ENCODE results near the gene KIF2C. TPM values are rescaled to one million over a fixed set of nuclear protein-coding genes. Genes with fewer than 3 reads are reported as not detected.

The KIF2C gene
- total and polyA plus RNA-seq, 9 of the 15 experiments (the other 6 are each of a cell fraction or from before 2014, with no cell fraction given) = 84.9 to 226 (median 169) TPM

DNA sequence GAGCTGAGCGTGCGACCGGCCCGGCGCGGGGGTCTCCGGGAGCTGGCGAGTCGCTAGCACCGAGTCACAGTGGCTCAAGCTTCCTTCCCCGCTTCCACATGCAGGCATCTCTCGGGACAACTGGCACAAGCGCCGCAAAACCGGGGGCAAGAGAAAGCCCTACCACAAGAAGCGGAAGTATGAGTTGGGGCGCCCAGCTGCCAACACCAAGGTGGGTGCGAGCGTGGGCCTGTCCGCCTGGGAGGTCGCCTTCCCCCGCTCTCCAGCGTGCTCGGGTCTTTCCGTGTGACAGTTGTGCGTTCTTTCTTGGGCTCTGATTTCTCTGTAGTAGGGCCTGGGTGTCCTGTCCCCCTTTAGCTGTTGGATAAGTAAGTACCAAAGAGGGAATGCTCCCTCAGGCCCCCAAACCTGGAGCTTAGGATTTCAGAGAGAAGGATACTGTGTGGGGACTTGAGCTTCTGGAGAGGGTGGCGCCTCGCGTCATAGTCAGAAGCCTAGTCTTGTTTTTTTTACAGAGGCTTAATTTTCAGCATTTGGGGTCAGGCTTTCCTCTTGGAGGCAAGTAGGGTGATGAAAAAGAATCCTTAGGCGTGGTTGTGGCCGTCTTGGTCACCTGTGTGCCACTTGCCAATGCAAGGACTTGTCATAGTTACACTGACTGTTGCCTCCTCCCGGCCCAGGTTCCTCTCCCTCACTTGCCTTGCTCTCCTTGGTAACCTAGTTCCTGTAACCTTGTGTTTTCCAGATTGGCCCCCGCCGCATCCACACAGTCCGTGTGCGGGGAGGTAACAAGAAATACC is 36.5 kb downstream of the KIF2C start (continued):
- TF ChIP-seq, protein P1, sequence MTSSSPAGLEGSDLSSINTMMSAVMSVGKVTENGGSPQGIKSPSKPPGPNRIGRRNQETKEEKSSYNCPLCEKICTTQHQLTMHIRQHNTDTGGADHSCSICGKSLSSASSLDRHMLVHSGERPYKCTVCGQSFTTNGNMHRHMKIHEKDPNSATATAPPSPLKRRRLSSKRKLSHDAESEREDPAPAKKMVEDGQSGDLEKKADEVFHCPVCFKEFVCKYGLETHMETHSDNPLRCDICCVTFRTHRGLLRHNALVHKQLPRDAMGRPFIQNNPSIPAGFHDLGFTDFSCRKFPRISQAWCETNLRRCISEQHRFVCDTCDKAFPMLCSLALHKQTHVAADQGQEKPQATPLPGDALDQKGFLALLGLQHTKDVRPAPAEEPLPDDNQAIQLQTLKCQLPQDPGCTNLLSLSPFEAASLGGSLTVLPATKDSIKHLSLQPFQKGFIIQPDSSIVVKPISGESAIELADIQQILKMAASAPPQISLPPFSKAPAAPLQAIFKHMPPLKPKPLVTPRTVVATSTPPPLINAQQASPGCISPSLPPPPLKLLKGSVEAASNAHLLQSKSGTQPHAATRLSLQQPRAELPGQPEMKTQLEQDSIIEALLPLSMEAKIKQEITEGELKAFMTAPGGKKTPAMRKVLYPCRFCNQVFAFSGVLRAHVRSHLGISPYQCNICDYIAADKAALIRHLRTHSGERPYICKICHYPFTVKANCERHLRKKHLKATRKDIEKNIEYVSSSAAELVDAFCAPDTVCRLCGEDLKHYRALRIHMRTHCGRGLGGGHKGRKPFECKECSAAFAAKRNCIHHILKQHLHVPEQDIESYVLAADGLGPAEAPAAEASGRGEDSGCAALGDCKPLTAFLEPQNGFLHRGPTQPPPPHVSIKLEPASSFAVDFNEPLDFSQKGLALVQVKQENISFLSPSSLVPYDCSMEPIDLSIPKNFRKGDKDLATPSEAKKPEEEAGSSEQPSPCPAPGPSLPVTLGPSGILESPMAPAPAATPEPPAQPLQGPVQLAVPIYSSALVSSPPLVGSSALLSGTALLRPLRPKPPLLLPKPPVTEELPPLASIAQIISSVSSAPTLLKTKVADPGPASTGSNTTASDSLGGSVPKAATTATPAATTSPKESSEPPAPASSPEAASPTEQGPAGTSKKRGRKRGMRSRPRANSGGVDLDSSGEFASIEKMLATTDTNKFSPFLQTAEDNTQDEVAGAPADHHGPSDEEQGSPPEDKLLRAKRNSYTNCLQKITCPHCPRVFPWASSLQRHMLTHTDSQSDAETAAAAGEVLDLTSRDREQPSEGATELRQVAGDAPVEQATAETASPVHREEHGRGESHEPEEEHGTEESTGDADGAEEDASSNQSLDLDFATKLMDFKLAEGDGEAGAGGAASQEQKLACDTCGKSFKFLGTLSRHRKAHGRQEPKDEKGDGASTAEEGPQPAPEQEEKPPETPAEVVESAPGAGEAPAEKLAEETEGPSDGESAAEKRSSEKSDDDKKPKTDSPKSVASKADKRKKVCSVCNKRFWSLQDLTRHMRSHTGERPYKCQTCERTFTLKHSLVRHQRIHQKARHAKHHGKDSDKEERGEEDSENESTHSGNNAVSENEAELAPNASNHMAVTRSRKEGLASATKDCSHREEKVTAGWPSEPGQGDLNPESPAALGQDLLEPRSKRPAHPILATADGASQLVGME (CRISPR knock-in tag; IDR thresholded peaks at IDR 0.05) = no peak
- TF ChIP-seq HMG20A (CRISPR knock-in tag; conservative IDR thresholded peaks at IDR 0.05) (no peak), TCFL5 (CRISPR knock-in tag; conservative IDR thresholded peaks at IDR 0.05) (no peak), ZNF586 (CRISPR knock-in tag; conservative IDR thresholded peaks at IDR 0.05) (no peak), ZNF695 (CRISPR knock-in tag; IDR thresholded peaks at IDR 0.05) (no peak), ILK (tag; IDR thresholded peaks at IDR 0.05; ENCODE audit: borderline replicate concordance, low read depth) (no peak), SLC30A9 (CRISPR knock-in tag; IDR thresholded peaks at IDR 0.05) (no peak), MCM3 (IDR thresholded peaks at IDR 0.05) (no peak), GATA2 (CRISPR knock-in tag; IDR thresholded peaks at IDR 0.05) (0 out of 2 replicates have a peak, but pooled peaks have one; percentile 35), RFX5 (IDR thresholded peaks at IDR 0.05; ENCODE audit: low read depth, low read length) (no peak)
- TF ChIP-seq, protein P2, sequence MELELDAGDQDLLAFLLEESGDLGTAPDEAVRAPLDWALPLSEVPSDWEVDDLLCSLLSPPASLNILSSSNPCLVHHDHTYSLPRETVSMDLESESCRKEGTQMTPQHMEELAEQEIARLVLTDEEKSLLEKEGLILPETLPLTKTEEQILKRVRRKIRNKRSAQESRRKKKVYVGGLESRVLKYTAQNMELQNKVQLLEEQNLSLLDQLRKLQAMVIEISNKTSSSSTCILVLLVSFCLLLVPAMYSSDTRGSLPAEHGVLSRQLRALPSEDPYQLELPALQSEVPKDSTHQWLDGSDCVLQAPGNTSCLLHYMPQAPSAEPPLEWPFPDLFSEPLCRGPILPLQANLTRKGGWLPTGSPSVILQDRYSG (tag; conservative IDR thresholded peaks at IDR 0.05; ENCODE audit: low read depth) = no peak
- TF ChIP-seq, protein P3, sequence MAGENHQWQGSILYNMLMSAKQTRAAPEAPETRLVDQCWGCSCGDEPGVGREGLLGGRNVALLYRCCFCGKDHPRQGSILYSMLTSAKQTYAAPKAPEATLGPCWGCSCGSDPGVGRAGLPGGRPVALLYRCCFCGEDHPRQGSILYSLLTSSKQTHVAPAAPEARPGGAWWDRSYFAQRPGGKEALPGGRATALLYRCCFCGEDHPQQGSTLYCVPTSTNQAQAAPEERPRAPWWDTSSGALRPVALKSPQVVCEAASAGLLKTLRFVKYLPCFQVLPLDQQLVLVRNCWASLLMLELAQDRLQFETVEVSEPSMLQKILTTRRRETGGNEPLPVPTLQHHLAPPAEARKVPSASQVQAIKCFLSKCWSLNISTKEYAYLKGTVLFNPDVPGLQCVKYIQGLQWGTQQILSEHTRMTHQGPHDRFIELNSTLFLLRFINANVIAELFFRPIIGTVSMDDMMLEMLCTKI (IDR thresholded peaks at IDR 0.05; ENCODE audit: partially characterized antibody) = no peak
- TF ChIP-seq, protein P4, sequence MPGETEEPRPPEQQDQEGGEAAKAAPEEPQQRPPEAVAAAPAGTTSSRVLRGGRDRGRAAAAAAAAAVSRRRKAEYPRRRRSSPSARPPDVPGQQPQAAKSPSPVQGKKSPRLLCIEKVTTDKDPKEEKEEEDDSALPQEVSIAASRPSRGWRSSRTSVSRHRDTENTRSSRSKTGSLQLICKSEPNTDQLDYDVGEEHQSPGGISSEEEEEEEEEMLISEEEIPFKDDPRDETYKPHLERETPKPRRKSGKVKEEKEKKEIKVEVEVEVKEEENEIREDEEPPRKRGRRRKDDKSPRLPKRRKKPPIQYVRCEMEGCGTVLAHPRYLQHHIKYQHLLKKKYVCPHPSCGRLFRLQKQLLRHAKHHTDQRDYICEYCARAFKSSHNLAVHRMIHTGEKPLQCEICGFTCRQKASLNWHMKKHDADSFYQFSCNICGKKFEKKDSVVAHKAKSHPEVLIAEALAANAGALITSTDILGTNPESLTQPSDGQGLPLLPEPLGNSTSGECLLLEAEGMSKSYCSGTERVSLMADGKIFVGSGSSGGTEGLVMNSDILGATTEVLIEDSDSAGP (CRISPR knock-in tag; IDR thresholded peaks at IDR 0.05) = no peak
- TF ChIP-seq, protein P5, sequence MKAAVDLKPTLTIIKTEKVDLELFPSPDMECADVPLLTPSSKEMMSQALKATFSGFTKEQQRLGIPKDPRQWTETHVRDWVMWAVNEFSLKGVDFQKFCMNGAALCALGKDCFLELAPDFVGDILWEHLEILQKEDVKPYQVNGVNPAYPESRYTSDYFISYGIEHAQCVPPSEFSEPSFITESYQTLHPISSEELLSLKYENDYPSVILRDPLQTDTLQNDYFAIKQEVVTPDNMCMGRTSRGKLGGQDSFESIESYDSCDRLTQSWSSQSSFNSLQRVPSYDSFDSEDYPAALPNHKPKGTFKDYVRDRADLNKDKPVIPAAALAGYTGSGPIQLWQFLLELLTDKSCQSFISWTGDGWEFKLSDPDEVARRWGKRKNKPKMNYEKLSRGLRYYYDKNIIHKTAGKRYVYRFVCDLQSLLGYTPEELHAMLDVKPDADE (conservative IDR thresholded peaks at IDR 0.05; ENCODE audit: control insufficient read depth, low read depth, low read length) = no peak
- TF ChIP-seq, protein P6, sequence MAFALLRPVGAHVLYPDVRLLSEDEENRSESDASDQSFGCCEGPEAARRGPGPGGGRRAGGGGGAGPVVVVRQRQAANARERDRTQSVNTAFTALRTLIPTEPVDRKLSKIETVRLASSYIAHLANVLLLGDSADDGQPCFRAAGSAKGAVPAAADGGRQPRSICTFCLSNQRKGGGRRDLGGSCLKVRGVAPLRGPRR (CRISPR knock-in tag; IDR thresholded peaks at IDR 0.05) = peak; percentile 43; the same call in 1 of the 2 replicates

All from K562 (cell line).